MCF 10A (cell line): Measurements from ENCODE around the gene XPNPEP2. TPM values are rescaled to one million over a fixed set of nuclear protein-coding genes. Genes with fewer than 3 reads are reported as not detected.

Source experiments
- BruUV-seq: library from RNA; stranded (reverse); fragments of 400-500 nt; replicated peaks from 2 replicates; lab custom pipeline; 2021; lab: Mats Ljungman, UMichigan
- CTCF ChIA-PET: fragments of 300-600 bp; sonication (Branson Sonifier 250); formaldehyde crosslinking; extraction: SDS; loops from one replicate; lab custom pipeline; 2021; ENCODE audit warnings: antibody characterized with exemption, inconsistent platforms; lab: Yijun Ruan, JAX
- POLR2A ChIA-PET: fragments of 300-600, 350-650 bp; sonication (Branson Sonifier 250); formaldehyde crosslinking; extraction: SDS; loops from one replicate; lab custom pipeline; 2020; ENCODE audit warnings: antibody characterized with exemption, inconsistent platforms; lab: Yijun Ruan, JAX
- DNase-seq: peaks from one replicate; pipeline ENCODE4 v3.0.0-alpha.2; 2018; ENCODE audit not compliant: unreplicated experiment
- H3K27ac Mint-ChIP-seq: one replicate; pipeline ENCODE4 v1.8.0; 2022; ENCODE audit warnings: mild to moderate bottlenecking, low read depth, mixed read lengths; ENCODE audit not compliant: unreplicated experiment
- H3K27me3 Mint-ChIP-seq: one replicate; pipeline ENCODE4 v1.8.0; 2022; ENCODE audit warnings: mixed read lengths; ENCODE audit not compliant: insufficient read depth, unreplicated experiment
- H3K36me3 Mint-ChIP-seq: one replicate; pipeline ENCODE4 v1.8.0; 2022; ENCODE audit warnings: mild to moderate bottlenecking, moderate library complexity, mixed read lengths; ENCODE audit not compliant: insufficient read depth, unreplicated experiment
- H3K4me1 Mint-ChIP-seq: one replicate; pipeline ENCODE4 v1.8.0; 2022; ENCODE audit warnings: mixed read lengths; ENCODE audit not compliant: insufficient read depth, unreplicated experiment
- H3K4me3 Mint-ChIP-seq: one replicate; pipeline ENCODE4 v1.8.0; 2022; ENCODE audit warnings: mild to moderate bottlenecking, moderate library complexity, mixed read lengths; ENCODE audit not compliant: unreplicated experiment
- H3K9me3 Mint-ChIP-seq: one replicate; pipeline ENCODE4 v1.8.0; 2022; ENCODE audit warnings: mixed read lengths; ENCODE audit not compliant: unreplicated experiment
- intact Hi-C: fragments of 100-400 bp; cut with micrococcal nuclease; formaldehyde crosslinking; loops from 2 replicates; pipeline ENCODE4 v1.14.1; 2022
- total RNA-seq: library from RNA; stranded (reverse); gene quantifications from 2 replicates; pipeline ENCODE4 v1.2.3, GENCODE V29; 2022
- TF ChIP-seq, protein P1 (sequence below): fragments of 200-600 bp; IDR thresholded peaks from one replicate; pipeline ENCODE4 v1.8.0; 2022; ENCODE audit warnings: antibody characterized with exemption, mild to moderate bottlenecking; ENCODE audit not compliant: unreplicated experiment

The XPNPEP2 gene
- total RNA-seq, 1 experiment from 2014 or later: not detected

DNA sequence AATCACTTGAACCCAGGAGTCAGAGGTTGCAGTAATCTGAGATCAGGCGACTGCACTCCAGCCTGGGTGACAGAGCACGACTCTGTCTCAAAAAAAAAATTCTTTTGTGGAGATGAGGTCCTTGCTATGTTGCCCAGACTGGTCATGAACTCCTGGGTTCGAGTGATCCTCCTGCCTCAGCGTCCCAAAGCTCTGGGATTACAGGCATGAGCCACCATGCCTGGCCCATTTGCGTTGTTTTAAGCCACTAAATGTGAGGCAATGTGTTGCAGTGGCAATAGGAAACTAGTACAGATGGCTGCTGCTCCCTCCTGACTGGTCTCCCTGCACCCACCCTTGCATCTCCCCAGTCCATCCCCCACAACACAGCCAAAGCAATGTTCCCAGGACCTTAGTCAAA is 44.0 kb upstream of the XPNPEP2 start:
- ChIA-PET POLR2A (no interaction called here), CTCF (interaction anchor here (0.7 kb wide), 1 partner anchor 530 kb away, joined by 3 read pairs; no protein-coding TSS in a partner anchor)
- TF ChIP-seq, protein P1, sequence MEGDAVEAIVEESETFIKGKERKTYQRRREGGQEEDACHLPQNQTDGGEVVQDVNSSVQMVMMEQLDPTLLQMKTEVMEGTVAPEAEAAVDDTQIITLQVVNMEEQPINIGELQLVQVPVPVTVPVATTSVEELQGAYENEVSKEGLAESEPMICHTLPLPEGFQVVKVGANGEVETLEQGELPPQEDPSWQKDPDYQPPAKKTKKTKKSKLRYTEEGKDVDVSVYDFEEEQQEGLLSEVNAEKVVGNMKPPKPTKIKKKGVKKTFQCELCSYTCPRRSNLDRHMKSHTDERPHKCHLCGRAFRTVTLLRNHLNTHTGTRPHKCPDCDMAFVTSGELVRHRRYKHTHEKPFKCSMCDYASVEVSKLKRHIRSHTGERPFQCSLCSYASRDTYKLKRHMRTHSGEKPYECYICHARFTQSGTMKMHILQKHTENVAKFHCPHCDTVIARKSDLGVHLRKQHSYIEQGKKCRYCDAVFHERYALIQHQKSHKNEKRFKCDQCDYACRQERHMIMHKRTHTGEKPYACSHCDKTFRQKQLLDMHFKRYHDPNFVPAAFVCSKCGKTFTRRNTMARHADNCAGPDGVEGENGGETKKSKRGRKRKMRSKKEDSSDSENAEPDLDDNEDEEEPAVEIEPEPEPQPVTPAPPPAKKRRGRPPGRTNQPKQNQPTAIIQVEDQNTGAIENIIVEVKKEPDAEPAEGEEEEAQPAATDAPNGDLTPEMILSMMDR: no peak
- Mint-ChIP-seq H3K4me3 (no peak overlapping the region), H3K27me3 (peaks cover 53% of the 10 kb centered on the region), H3K36me3 (no peaks in the 10 kb centered on the region), H3K4me1 (no peaks in the 10 kb centered on the region), H3K9me3 (no peaks in the 10 kb centered on the region), H3K27ac (no peak overlapping the region)
- no peak for DNase-seq
- BruUV-seq: no TSS peak
- intact Hi-C loops: no loop called here

DNA sequence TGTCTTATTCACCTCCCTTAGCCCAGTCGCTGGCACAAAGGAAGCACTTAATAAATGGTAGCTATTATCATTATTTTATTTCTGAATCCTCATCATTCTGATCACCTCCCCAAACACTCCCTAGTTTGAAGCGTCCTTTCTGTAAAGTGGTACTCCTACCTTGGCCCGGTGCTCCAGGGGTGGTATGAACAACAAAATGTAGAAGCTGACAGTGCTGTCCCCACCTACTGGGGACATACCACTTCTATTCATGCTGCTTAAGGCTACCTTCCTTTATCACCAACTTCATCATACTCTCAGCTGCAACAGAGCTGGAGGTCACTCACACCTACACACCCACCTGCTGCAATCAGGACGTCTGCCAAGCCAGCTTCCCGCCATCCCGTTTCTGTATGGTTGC is 43.2 kb upstream of the XPNPEP2 start:
- POLR2A ChIA-PET: no interaction called here
- H3K36me3 Mint-ChIP-seq: no peaks in the 10 kb centered on the region
- no peaks in the 10 kb centered on the region for H3K4me1 Mint-ChIP-seq
- no peak for DNase-seq
- peaks cover 56% of the 10 kb centered on the region for H3K27me3 Mint-ChIP-seq
- TF ChIP-seq, protein P1: no peak
- CTCF ChIA-PET: interaction anchor here (0.6 kb wide), 1 partner anchor 16 kb away, joined by 3 read pairs; no protein-coding TSS in a partner anchor
- intact Hi-C loops: no loop called here
- no peaks in the 10 kb centered on the region for H3K9me3 Mint-ChIP-seq
- H3K27ac Mint-ChIP-seq: no peak overlapping the region
- BruUV-seq: no TSS peak
- no peak overlapping the region for H3K4me3 Mint-ChIP-seq

DNA sequence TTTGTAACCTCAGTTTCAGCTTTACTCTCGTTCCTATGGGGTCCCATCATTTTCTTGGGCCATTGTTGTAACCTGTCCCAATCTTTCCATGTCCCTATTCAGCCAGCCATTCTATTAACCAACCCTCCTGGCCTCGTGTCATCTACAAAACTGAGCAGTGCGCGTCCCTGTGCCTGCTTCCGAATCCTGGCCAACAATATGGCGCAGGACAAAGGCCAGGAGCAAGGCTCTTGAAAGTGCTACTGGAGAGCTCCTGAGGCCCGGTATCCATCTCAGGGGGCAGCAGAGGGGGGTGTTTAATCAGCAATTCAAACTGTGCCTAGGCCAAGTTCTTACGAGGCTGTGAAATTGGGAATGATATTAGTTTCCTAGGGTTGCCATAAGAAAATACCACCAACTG is 42.8 kb upstream of the XPNPEP2 start:
- H3K27ac Mint-ChIP-seq: no peak overlapping the region
- BruUV-seq: no TSS peak
- TF ChIP-seq, protein P1: no peak
- no peaks in the 10 kb centered on the region for H3K4me1 Mint-ChIP-seq
- H3K9me3 Mint-ChIP-seq: no peaks in the 10 kb centered on the region
- H3K36me3 Mint-ChIP-seq: no peaks in the 10 kb centered on the region
- ChIA-PET POLR2A (no interaction called here), CTCF (interaction anchor here (0.6 kb wide), 1 partner anchor 16 kb away, joined by 3 read pairs; no protein-coding TSS in a partner anchor)
- H3K27me3 Mint-ChIP-seq: peaks cover 56% of the 10 kb centered on the region
- intact Hi-C loops: no loop called here
- no peak for DNase-seq
- H3K4me3 Mint-ChIP-seq: no peak overlapping the region

DNA sequence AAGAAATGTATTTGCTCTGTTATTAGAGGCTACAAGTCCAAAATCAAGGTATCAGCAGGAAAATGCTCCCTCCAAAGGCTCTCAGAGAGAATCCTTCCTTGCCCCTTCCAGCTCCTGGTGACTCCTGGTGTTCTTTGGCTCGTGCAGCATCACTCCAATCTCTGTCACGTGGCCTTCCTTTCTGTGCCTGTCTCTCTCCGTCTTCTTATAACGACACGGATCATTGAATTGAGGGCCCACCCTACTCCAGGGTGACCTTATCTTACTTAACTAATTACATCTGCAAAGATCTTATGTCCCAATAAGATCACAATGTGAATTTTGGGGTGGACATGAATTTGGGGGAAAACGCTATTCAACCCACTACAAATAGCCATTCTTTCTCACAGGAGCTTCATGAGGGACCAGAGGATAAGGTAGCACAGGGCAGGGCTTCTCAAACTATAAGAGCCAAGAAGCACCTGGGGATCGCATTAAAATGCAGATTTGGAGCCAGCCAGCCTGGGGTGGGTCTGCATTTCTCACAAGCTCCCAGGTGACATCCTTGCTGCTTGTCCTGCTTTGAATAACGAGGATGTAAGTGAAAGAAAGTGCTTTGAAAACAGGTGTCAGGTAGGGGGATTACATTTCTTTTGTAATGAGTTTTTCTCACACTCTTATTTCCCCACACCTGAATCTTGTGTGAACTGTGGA is 42.2 kb upstream of the XPNPEP2 start:
- Mint-ChIP-seq H3K27ac (no peak overlapping the region), H3K9me3 (no peaks in the 10 kb centered on the region), H3K4me1 (no peaks in the 10 kb centered on the region), H3K4me3 (no peak overlapping the region), H3K36me3 (no peaks in the 10 kb centered on the region), H3K27me3 (peaks cover 56% of the 10 kb centered on the region)
- no peak for DNase-seq
- POLR2A ChIA-PET: no interaction called here
- CTCF ChIA-PET: interaction anchor here (1.0 kb wide), 1 partner anchor 20 kb away, joined by 3 read pairs; no protein-coding TSS in a partner anchor
- BruUV-seq: no TSS peak
- TF ChIP-seq, protein P1: no peak
- intact Hi-C loops: no loop called here
